ENCODE measurements around the gene DBNDD1. TPM values are rescaled to one million over a fixed set of nuclear protein-coding genes. Genes with fewer than 3 reads are reported as not detected.

DBNDD1 gene
- total RNA-seq, 1 experiment from 2014 or later: 21.5 TPM

Other genes starting within 250 kb of the DBNDD1 start
- gene FANCA, start 202.8 kb downstream of the DBNDD1 start, total RNA-seq (2014; rRNA removed; shearing (Covaris generic)): 24.0 and 36.2 TPM in 2 replicates
- 21.7 and 37.2 TPM in 2 replicates for gene SPIRE2, start 191.0 kb downstream of the DBNDD1 start, total RNA-seq (2014; rRNA removed; shearing (Covaris generic))
- gene TCF25, start 145.9 kb downstream of the DBNDD1 start, total RNA-seq (2014; rRNA removed; shearing (Covaris generic)): 132 and 147 TPM in 2 replicates
- 17.2 and 20.1 TPM in 2 replicates for gene MC1R, start 100.6 kb downstream of the DBNDD1 start, total RNA-seq (2014; rRNA removed; shearing (Covaris generic))
- gene TUBB3, start 96.1 kb downstream of the DBNDD1 start, total RNA-seq (2014; rRNA removed; shearing (Covaris generic)): 264 and 266 TPM in 2 replicates
- gene DEF8, start 70.7 kb downstream of the DBNDD1 start, total RNA-seq (2014; rRNA removed; shearing (Covaris generic)): 122 and 167 TPM in 2 replicates
- not detected in 2 replicates for gene PRDM7, start 57.9 kb upstream of the DBNDD1 start, total RNA-seq (2014; rRNA removed; shearing (Covaris generic))

Measured in G401 (cell line).